ENCODE results near the gene FOXJ2.

DNA sequence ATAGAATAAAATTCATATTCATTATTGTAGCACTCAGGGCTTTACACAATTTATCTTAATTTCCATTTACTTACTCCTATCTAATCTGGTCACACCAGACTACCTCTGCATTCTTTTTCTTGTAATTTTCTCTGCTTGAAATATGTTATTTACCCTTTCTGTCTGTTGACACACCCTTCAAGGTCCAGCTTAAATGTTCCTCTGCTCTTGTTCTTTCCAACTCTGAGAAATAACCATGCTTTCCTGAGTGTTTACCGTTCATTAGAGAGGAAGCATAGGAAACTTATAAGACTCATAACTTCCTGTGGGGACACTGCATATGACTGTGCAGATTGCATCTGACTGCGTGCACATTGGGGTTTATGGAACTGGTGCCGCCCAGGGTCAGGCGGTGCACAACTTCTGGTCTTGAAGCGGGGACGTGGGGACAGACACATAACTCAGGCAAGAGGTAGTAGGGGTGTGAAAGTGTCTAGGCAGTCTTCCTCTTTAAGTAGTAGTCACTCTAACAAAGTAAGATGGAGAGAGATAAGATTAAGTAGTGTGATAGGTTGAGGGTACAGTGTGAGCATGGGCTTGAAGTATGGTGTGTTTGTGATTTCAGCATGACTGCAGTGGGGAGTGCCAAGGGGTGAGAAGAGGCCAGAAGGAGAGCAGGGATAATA lies 42.6 kb upstream of the FOXJ2 start:
- TF ChIP-seq, protein P1, sequence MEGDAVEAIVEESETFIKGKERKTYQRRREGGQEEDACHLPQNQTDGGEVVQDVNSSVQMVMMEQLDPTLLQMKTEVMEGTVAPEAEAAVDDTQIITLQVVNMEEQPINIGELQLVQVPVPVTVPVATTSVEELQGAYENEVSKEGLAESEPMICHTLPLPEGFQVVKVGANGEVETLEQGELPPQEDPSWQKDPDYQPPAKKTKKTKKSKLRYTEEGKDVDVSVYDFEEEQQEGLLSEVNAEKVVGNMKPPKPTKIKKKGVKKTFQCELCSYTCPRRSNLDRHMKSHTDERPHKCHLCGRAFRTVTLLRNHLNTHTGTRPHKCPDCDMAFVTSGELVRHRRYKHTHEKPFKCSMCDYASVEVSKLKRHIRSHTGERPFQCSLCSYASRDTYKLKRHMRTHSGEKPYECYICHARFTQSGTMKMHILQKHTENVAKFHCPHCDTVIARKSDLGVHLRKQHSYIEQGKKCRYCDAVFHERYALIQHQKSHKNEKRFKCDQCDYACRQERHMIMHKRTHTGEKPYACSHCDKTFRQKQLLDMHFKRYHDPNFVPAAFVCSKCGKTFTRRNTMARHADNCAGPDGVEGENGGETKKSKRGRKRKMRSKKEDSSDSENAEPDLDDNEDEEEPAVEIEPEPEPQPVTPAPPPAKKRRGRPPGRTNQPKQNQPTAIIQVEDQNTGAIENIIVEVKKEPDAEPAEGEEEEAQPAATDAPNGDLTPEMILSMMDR (IDR thresholded peaks at IDR 0.05), result no peak
- no peak for TF ChIP-seq POLR2A (IDR thresholded peaks at IDR 0.05)
